Liver (tissue), 3 donors: ENCODE measurements around the gene FOXN3.

ENCODE experiments used
- EGR1 ChIP-seq, 2 donors: IDR thresholded peaks; 2 replicates each; pipeline ENCODE4 v1.6.1; 2016 to 2018; ENCODE audit warnings: antibody characterized with exemption in 2 of 2, low read depth in 2 of 2
- GABPA ChIP-seq, 2 donors: IDR thresholded peaks in 1 of 2; conservative IDR thresholded peaks in 1 of 2; 2 replicates each; pipeline ENCODE4 v1.6.1; 2016; ENCODE audit warnings: antibody characterized with exemption in 2 of 2, mild to moderate bottlenecking in 1 of 2, moderate library complexity in 1 of 2
- HNF4G ChIP-seq: IDR thresholded peaks from 2 replicates; pipeline ENCODE4 v1.6.1; 2016; ENCODE audit warnings: antibody characterized with exemption
- JUND ChIP-seq, 2 donors: IDR thresholded peaks; 2 replicates each; pipeline ENCODE4 v1.6.1; 2016; ENCODE audit warnings: antibody characterized with exemption in 2 of 2
- RXRA ChIP-seq, 2 donors: IDR thresholded peaks; 2 replicates each; pipeline ENCODE4 v1.6.1; 2017 to 2018; ENCODE audit warnings: antibody characterized with exemption in 2 of 2, mild to moderate bottlenecking in 1 of 2
- SP1 ChIP-seq: IDR thresholded peaks from 2 replicates; pipeline ENCODE4 v1.6.1; 2018; ENCODE audit warnings: antibody characterized with exemption, mild to moderate bottlenecking
- TAF1 ChIP-seq: conservative IDR thresholded peaks from 2 replicates; pipeline ENCODE4 v1.6.1; 2016; ENCODE audit warnings: antibody characterized with exemption, mild to moderate bottlenecking
- YY1 ChIP-seq: IDR thresholded peaks from 2 replicates; pipeline ENCODE4 v1.6.1; 2016; ENCODE audit warnings: antibody characterized with exemption, mild to moderate bottlenecking
- TF ChIP-seq, protein P1 (sequence below): fragments of 150-350 bp; IDR thresholded peaks from 2 replicates; pipeline ENCODE4 v1.5.1; 2017; ENCODE audit warnings: improper control_type of control experiment, low read depth, low read length; ENCODE audit not compliant: missing input control
- TF ChIP-seq, protein P2 (sequence below): IDR thresholded peaks from 2 replicates; pipeline ENCODE4 v1.6.1; 2016; ENCODE audit warnings: antibody characterized with exemption
- TF ChIP-seq, protein P3 (sequence below): IDR thresholded peaks from 2 replicates; pipeline ENCODE4 v1.6.1; 2016; ENCODE audit warnings: antibody characterized with exemption
- TF ChIP-seq, protein P4 (sequence below): IDR thresholded peaks from 2 replicates; pipeline ENCODE4 v1.6.1; 2016; ENCODE audit warnings: antibody characterized with exemption, mild to moderate bottlenecking
- donor health status: healthy.
- donor health status: healthy.

DNA sequence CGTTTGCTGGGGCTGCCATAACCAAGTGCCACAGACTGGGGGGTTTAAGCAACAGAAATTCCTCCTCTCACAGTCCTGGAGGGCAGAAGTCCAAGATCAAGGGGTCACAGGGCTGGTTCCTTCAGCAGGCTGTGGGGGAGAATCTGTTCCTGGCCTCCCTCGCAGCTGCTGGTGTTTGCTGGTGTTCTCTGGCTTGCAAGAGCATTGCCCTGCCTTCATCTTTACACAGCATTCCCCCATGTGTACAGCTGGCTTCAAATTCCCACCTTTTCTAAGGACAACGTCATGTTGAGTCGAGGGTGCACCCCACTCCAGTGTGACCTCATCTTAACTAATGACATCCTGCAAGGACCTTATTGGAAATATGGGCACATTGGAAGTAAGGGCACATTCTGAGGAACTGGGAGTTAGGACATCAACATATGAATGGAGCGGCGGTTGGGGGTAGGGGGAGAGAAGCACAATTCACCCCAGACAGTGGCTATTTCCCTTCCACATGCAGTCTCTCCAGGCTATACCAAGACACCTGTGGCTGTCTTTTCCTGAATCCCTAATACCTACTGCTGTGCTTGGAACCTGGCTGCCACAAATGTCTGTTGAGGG is 123.6 kb downstream of the FOXN3 start:
- TF ChIP-seq JUND (IDR thresholded peaks at IDR 0.05) (no peak), YY1 (no peak), RXRA (IDR thresholded peaks at IDR 0.05) (no peak), TAF1 (no peak), SP1 (no peak), EGR1 (IDR thresholded peaks at IDR 0.05; ENCODE audit: low read depth in 2 of 2) (no peak), GABPA (IDR thresholded peaks at IDR 0.05 in 1 of 2, conservative IDR thresholded peaks at IDR 0.05 in 1 of 2) (no peak), HNF4G (no peak)
- TF ChIP-seq, protein P1, sequence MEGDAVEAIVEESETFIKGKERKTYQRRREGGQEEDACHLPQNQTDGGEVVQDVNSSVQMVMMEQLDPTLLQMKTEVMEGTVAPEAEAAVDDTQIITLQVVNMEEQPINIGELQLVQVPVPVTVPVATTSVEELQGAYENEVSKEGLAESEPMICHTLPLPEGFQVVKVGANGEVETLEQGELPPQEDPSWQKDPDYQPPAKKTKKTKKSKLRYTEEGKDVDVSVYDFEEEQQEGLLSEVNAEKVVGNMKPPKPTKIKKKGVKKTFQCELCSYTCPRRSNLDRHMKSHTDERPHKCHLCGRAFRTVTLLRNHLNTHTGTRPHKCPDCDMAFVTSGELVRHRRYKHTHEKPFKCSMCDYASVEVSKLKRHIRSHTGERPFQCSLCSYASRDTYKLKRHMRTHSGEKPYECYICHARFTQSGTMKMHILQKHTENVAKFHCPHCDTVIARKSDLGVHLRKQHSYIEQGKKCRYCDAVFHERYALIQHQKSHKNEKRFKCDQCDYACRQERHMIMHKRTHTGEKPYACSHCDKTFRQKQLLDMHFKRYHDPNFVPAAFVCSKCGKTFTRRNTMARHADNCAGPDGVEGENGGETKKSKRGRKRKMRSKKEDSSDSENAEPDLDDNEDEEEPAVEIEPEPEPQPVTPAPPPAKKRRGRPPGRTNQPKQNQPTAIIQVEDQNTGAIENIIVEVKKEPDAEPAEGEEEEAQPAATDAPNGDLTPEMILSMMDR = no peak
- TF ChIP-seq, protein P2, sequence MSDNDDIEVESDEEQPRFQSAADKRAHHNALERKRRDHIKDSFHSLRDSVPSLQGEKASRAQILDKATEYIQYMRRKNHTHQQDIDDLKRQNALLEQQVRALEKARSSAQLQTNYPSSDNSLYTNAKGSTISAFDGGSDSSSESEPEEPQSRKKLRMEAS = no peak
- TF ChIP-seq, protein P3, sequence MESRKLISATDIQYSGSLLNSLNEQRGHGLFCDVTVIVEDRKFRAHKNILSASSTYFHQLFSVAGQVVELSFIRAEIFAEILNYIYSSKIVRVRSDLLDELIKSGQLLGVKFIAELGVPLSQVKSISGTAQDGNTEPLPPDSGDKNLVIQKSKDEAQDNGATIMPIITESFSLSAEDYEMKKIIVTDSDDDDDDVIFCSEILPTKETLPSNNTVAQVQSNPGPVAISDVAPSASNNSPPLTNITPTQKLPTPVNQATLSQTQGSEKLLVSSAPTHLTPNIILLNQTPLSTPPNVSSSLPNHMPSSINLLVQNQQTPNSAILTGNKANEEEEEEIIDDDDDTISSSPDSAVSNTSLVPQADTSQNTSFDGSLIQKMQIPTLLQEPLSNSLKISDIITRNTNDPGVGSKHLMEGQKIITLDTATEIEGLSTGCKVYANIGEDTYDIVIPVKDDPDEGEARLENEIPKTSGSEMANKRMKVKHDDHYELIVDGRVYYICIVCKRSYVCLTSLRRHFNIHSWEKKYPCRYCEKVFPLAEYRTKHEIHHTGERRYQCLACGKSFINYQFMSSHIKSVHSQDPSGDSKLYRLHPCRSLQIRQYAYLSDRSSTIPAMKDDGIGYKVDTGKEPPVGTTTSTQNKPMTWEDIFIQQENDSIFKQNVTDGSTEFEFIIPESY = no peak
- TF ChIP-seq, protein P4, sequence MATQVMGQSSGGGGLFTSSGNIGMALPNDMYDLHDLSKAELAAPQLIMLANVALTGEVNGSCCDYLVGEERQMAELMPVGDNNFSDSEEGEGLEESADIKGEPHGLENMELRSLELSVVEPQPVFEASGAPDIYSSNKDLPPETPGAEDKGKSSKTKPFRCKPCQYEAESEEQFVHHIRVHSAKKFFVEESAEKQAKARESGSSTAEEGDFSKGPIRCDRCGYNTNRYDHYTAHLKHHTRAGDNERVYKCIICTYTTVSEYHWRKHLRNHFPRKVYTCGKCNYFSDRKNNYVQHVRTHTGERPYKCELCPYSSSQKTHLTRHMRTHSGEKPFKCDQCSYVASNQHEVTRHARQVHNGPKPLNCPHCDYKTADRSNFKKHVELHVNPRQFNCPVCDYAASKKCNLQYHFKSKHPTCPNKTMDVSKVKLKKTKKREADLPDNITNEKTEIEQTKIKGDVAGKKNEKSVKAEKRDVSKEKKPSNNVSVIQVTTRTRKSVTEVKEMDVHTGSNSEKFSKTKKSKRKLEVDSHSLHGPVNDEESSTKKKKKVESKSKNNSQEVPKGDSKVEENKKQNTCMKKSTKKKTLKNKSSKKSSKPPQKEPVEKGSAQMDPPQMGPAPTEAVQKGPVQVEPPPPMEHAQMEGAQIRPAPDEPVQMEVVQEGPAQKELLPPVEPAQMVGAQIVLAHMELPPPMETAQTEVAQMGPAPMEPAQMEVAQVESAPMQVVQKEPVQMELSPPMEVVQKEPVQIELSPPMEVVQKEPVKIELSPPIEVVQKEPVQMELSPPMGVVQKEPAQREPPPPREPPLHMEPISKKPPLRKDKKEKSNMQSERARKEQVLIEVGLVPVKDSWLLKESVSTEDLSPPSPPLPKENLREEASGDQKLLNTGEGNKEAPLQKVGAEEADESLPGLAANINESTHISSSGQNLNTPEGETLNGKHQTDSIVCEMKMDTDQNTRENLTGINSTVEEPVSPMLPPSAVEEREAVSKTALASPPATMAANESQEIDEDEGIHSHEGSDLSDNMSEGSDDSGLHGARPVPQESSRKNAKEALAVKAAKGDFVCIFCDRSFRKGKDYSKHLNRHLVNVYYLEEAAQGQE = no peak
